Activated T-cell treated with anti-CD3 and anti-CD28 coated beads for 48 hours (primary cell): ENCODE data around the gene OR10R2.
"Not testable (repeated sequence)": the region's sequence is repeated elsewhere in the genome, so short reads cannot be mapped to it uniquely, and the experiment has no call there.

ENCODE experiments used
- DNase-seq: peaks from one replicate; pipeline ENCODE4 v3.0.0-alpha.2; 2020; ENCODE audit warnings: low read depth

Gene OR10R2

GRCh38 chr1:158471920-158472319 lies at the start of gene OR10R2:
Gene OR10R2, plus strand, starts transcription at chr1:158472220. Its CDS starts 106 bp downstream, at chr1:158472326.
- no peak for DNase-seq

- no peak for DNase-seq
These were observed 47.0 kb upstream of the OR10R2 start for GRCh38 chr1:158425027-158425426.

GRCh38 chr1:158426137-158426536 lies 45.9 kb upstream of the OR10R2 start, which contains the start of gene OR10K2:
Gene OR10K2, minus strand, starts transcription at chr1:158426237. Its CDS starts 5,371 bp downstream, at chr1:158420866.
- no peak for DNase-seq

GRCh38 chr1:158430163-158430562 lies 41.9 kb upstream of the OR10R2 start:
- not testable (repeated sequence) for DNase-seq

- no peak for DNase-seq
These were observed 37.3 kb upstream of the OR10R2 start for GRCh38 chr1:158434741-158435140.

- no peak for DNase-seq
These were observed 26.6 kb upstream of the OR10R2 start for GRCh38 chr1:158445376-158445775.

GRCh38 chr1:158454537-158454936 lies 17.5 kb upstream of the OR10R2 start:
- DNase-seq, result no peak

GRCh38 chr1:158457246-158457645 lies 14.8 kb upstream of the OR10R2 start:
- DNase-seq, result no peak

GRCh38 chr1:158458263-158458662 lies 13.8 kb upstream of the OR10R2 start:
- no peak for DNase-seq

- DNase-seq, result no peak
These were observed 10.5 kb upstream of the OR10R2 start, which contains the start of gene OR10K1 for GRCh38 chr1:158461534-158461933. Gene OR10K1, plus strand, starts transcription at chr1:158461834. Its CDS starts 3,728 bp downstream, at chr1:158465562.

- no peak for DNase-seq
These were observed 13.4 kb downstream of the OR10R2 start for GRCh38 chr1:158485455-158485854.

GRCh38 chr1:158491316-158491715 lies 19.3 kb downstream of the OR10R2 start:
- no peak for DNase-seq

- DNase-seq, result no peak
These were observed 21.0 kb downstream of the OR10R2 start for GRCh38 chr1:158493054-158493453.

- no peak for DNase-seq
These were observed 22.8 kb downstream of the OR10R2 start for GRCh38 chr1:158494796-158495195.

GRCh38 chr1:158496374-158496773 lies 24.4 kb downstream of the OR10R2 start:
- DNase-seq, result no peak

GRCh38 chr1:158506369-158506987 lies 34.5 kb downstream of the OR10R2 start:
- DNase-seq, result peak; percentile 32

GRCh38 chr1:158507511-158507910 lies 35.5 kb downstream of the OR10R2 start:
- no peak for DNase-seq

GRCh38 chr1:158509471-158510156 lies 37.6 kb downstream of the OR10R2 start:
- DNase-seq, result no peak

GRCh38 chr1:158516966-158517365 lies 44.9 kb downstream of the OR10R2 start:
- DNase-seq, result no peak

- no peak for DNase-seq
These were observed 48.0 kb downstream of the OR10R2 start for GRCh38 chr1:158520021-158520420.

- no peak for DNase-seq
These were observed 49.1 kb downstream of the OR10R2 start for GRCh38 chr1:158520955-158521665.

- DNase-seq, result no peak
These were observed 49.6 kb downstream of the OR10R2 start for GRCh38 chr1:158521666-158522058.
